Measurements from ENCODE around the gene MAML2.

Gene MAML2

DNA sequence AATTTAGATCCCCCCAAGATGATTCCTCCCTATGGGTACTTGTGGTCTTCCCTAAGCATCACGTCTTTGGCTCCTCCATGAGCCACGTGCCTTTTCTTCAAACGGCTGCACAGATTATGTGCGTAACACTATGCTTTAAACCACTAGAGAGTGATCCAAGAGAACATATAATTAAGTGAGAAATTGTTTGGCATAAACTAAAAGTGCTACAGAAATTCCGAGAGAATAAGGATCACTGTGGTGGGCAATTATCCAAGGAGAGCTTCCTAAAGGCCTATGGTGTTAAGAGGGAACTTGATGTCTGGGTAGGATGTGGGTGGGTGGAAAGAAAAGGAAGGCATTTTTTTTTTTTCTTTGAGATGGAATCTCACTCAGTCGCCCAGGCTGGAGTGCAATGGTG, 110.9 kb downstream of the MAML2 start:
- no peak for DNase-seq

DNA sequence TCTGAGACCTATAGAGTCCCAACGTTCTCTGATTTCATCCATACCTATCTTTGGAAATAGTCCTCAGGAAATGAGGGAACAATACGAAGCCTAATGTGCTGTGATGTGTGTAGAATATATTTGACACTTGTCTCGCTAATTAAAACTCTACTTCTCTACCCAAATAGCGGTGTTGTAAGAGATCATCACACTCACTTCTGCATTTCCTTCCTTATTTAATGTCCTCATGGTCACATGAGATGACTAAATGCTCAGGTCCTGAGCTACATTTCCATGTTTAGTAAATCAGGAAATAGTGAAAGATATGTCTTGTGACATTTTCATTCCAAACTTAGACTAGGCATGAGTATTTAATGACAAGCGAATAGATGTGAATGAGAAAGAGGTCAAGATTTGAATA, 112.3 kb downstream of the MAML2 start:
- no peak for DNase-seq

DNA sequence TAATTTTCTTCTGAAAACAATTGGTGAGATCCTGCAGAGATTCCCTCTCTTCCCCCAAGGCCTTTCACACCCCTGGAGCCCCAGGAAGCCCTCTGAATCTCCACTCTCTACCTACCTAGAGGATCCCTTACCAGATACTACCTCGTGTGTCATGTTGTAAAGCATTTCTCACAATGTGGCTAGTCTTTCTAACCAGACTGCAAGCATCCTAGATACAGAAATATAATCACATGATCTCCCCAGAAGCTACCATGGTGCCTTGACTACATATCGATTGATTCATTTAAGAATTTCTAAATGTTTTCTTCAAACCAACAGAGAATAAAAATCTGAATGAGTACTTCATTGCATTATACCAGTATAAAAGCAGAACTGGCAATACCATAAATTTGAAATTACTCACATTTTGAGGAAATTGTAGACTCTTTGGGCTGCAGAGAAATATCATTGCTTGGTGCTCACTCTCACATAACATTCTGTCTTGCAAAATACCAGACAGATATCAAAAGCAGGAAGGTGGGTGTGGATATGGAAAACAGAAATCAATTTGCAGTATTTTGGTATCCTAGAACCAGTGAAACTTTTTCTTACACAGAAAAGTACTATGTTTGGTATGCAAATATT, 113.5 kb downstream of the MAML2 start:
- DNase-seq: no peak

DNA sequence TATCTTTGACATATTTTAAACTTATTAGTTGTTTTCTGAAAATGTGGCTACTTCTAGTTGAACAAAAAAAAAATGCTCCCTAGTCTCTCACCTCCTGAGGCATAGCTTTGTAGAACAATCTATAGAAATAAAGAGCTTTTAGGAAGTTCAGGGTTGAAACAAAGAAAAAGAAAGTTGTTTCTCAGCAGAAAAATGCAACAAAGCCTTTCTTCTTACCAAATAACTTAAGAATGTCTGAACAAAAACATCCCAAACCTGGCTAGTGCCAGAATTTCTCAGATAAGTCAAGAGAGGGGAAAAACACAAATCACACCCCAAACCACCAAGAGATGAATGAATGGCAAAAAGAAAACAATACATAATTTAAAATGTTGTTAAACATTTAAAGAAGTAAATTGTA, 114.1 kb downstream of the MAML2 start:
- no peak for DNase-seq

DNA sequence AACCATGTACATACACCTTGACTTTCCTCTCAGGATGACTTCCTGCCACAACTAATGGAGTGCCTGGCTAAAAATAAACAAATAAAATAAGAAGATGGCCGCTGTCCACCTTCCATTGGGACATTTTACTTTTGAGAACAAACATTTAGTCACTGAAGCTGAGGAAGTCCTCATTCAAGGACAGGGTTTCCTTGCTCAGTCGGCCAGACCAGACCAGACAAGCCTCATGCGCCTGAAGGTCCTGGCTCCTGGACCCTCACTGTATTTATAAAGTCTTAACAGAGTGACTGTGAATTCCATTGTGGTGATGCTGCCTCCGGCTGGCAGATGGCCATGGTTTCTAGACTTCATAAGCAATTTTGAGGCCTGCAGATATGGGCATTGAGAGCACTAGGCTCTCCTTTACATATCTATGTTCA, 114.5 kb downstream of the MAML2 start:
- no peak for DNase-seq

DNA sequence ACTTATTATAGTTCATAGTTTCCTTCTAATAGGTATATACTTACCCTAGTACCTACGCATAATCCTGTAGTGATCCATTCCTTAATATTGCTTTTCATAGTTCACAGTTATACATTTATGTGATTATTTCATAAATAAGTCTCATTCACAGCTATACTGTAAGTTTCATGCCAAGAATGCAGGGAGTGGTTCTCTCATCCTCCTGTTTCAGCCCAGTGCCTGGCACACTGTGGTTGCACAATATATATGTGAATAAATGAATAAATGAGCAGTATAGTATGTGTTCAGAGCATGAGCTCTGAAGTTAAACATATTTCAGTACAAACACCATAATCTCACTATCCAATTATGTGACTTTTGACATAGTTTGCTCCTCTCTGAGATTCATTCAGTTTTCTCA, 115.8 kb downstream of the MAML2 start:
- no peak for DNase-seq

DNA sequence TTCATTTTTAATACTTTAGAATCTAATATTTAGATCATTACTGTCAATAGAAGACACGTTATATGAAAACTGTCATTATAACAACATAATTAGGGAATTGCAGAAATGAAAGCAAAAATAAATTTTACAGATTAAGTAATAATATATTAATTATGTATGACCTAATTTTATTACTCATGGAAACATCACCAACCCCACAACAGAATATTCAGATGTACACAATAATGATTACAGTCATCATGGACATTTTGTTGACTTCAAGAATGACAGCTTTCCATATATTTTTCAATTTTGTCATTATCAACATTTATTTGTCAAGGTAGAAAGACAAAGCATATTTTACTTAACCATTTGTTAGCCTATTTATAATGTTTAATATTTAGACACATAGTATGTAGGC, 119.9 kb downstream of the MAML2 start:
- DNase-seq: no peak

DNA sequence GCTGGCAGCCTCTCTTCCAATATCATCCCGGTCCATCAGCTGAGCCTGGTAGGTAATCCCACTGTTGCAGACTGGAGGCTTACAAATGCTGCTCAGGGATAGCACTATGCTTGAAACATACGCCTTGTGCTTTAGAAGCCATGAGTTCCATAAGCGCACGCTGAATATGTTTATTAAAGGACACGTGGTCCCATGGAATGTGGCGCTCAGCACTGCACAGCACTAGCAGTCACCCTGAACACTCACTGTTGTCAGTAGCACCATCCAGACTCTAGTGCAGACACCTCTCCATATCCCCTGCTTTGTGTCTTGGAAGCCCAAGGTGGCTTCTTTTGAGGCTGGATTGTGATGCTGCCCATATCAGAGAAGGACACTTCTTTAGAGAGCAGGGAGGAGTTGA, 120.9 kb downstream of the MAML2 start:
- no peak for DNase-seq

DNA sequence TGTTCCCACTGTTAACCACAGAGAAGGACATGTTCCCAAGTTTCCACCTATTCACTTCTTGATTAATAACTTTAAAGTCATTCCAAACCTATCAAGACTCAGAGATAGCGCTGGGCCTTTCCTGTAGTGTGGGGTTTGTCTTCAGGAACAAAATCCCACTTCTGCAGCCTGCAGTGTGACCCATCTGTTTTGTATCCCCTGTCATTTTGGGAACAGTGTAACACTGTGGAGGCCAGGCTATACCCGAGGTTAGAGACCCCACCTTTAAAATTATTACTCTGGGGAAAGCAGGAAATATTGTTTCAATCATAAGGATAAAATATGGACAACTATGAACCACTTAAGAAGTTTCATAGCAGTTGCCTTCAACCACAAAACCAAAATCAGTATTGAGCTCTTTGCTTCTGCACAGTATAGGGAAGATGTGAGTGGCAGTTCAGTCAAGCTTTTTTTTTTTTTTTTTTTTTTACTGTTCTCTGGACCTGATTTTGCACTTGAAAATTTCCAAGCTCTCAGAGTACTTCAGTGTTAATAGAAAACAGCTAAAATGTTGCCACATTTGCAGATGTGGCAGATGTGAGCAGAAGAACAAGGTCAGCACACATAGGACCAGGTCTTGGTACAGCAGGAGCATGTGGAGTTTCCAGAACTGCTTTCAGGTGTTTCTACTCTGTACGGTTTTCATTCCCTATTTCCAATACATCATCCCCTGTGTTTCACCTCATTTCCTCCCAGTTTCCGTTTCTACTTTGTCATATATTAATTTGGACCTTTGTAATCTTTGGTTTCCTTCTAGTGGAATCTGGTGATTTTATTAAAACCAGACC, 121.5 kb downstream of the MAML2 start:
- no peak for DNase-seq

DNA sequence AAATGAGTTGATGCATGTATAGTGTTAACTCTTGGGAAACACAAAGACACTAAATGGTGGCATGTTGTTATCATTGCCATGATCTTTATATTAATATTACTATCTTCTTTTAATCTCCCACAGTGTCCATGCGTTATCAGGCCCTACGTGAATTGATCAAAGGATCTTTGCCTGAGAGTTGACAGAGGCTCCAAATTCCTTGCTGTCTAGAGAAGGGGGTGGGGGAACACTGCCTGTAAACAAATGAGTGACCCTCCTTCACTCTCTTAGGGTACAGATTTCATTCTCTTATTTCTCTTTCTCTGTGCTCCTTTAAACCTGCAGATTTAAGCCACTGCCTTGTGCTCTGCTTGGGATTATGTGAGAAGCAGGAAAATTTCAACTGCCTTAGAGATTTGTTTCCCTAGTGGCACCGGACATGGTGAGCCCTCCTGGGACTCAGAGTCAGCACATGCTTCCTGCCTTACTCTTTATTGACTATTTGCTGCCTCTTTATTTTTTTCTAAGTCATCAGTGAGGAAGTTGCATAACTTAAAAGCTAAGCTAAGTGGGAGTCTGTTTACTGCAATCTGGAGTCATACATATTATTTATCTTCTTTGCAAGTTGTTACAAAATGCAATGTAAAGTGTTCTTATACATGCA, 122.9 kb downstream of the MAML2 start:
- no peak for DNase-seq

DNA sequence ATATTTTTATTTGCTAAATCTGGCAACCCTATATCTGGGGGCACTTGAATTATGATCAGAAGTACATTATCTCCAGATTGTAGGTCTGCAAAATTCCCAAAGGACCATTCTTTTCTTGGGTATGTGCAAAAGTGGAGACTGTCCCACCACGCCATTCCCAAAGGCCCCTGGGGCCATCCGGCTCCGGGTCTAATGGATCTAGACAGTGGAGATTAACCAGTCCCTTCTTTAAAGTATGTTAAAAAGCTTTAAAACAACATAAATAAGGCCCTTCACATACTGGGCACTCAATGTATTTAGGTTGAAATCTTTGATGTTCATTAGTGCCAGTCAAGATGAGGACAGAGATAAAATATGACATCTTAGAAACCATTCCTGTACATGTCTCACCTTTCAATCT, 124.1 kb downstream of the MAML2 start:
- DNase-seq: no peak

DNA sequence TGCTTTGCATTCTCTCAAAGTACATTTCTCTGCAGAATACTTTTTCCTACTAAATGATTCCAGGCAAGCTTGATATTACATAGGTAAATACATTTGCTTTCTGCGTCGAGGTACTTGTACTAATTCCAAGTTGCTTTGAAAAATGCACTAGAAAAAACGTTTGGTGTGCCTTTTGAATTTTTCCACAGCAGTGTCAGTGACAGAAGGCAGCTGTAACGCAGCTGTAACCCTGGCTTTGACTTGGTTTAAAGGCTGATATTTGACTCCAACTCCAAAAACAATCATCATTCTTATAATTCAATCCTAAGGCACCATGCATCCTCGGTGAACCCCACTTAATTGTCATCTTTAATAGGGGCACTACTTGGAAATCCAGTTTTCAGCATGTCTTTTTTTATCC, 125.0 kb downstream of the MAML2 start:
- no peak for DNase-seq

DNA sequence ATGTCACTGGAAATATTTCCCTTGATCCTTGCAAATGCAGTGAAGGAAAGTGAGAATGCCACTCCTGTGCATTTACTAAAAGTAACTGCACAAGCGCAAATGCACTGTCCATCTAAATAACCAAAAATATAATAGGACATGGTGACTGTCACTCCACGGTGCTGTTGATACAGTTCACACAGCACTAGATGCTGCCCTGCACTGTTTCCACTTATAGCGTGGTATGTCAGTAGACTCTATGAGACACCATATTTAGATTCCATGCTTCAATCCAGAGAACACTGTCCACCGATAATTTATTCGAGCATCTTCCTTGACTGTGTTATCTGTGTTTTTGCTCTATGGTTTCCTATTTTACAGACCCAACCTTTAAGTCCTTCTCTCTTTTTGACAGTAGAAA, 125.8 kb downstream of the MAML2 start:
- DNase-seq: no peak

DNA sequence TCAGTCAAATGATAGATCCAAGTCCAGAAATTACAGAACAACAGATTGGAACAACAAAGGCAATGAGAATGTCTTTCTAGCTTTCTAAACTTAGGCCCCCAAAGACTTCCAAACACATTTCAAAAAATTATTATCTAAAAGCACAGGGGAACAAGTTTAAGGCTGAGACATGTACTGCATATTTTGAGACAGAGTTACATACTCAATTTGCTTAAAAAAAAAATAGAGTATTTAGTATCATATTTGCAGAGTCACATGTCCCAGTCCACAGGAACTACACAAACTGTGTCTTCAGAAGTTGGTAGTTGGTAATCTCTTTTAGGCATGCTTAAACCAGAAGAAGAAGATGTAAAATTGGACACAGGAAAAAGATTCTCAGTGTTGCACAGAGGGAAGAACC, 127.2 kb downstream of the MAML2 start:
- DNase-seq: no peak

DNA sequence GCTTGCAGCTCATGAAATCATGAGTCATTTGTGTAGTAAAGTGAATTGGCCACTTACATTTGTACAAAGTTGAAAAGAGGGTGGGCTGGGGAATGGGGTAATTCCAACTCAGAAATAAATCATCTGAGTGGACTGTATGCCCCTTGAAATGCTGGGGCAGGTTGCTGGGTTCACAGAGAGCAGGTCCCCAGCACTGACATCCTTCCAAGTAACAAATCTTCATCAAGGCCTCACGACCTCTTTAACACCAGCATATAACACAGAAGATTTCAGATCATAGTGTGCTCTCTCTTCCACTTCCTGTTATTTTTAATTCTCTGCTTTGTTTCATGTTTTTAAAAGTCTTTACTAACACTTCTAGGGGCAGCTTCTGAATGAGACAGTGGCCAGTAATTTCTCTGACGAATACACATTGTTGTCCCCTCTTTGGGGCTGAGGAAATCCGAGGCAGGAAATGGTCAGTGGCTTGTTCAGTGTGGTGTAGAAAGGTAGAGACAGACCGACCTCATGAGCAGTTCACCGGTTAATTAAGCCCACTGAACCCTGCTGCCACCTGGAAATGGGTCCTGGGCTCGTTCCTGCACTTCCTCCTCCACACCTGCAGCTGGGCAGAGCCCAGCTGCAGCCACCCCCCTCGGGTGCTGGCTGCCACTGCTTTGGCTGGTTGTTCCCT, 127.7 kb downstream of the MAML2 start:
- no peak for DNase-seq

DNA sequence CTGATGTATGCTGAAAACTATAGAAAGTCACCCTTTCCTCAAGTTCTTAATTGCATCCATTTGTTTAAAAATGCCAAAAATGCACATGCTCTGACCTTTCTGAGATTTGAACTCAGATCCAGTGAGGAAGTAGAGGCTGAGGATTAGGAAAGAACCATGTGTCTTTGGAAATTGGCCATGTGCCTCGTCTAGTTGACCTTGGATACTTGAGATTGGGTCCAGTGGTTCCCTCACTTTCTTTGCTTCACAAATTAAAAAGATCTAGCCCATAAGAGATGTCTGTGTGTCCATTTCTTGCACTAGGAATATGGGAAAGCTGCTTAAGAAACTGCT, 128.3 kb downstream of the MAML2 start:
- no peak for DNase-seq

DNA sequence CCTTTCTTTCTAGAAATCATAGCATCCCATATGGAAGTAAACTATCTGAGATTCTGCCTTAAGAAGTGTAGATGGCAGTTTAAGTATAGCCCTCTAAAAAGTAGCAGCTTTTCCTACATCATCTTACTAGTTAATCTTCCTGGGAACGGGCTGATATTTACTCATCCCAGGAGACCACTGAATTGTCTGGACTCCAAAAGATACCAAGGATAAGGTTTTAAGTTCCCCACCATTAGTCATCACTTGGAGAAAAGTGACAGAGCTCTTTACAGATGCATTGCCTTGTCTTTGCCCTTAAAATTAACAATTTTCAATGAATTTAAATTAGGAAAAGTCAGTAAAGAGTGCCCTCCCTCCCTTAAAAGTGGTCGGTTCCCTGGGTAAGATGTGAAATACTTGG, 129.5 kb downstream of the MAML2 start:
- DNase-seq: no peak

DNA sequence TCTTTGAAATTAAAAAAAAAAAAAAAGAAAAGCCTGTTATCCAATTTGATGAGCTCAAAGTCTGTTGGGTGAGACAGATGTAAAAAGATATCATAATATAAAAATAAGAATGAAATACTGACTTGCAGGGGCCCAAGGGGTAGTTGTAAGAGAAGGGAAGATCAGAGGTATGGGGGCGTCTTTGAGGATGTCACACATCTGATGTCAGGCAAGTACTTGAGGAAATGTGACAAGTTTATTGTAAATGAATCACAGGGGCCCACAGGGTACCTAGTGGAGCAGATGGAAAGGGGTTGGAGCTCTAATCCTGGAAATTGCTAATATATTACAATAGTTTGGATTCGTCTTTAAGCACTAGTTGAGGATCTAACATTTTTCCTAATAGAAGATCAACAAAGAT, 131.6 kb downstream of the MAML2 start:
- DNase-seq: no peak

DNA sequence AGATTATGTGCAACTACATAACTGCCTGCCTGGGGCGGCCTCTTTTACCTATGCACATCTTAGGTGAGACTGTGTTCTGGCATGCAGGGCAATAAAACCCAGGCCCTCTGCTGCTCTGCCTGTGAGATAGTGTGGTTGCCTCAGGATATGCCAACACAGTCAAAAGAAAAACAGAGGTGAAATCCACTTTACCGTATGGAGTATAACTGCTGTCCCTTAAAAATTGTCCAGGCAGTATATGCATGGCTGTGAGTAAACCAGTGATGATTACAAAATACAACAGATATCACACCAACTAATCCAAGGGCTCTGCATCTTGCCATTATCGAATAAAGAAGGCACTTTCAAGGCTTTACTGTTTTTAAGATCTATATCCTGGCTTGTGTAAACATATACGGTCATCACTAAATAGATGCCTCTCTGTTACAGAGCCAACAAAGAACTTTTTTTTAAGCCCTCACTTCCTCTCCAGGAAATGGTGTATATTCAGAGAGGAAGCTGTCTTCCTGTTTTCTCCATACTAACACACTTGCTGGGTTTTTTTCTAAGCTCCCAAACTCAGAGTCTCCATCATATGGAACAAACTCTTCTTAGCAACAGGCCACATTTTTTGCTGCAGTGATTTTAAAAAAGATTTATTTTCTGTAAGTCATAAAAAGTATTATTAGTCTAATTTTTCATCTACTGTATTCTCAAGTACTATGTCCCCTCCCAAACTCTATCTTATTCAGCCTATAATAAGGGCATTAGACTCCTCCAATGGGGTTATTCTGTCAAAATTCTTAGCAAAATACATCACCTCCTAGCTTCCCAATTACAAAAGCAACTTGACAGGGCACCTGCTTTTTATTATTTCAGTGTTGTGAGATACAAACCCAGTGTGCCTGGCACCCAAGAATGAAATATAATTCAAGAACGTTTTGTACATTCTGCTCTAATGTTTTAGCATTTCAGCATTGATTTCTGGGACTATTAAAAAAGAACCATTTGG, 135.2 kb downstream of the MAML2 start:
- no peak for DNase-seq

DNA sequence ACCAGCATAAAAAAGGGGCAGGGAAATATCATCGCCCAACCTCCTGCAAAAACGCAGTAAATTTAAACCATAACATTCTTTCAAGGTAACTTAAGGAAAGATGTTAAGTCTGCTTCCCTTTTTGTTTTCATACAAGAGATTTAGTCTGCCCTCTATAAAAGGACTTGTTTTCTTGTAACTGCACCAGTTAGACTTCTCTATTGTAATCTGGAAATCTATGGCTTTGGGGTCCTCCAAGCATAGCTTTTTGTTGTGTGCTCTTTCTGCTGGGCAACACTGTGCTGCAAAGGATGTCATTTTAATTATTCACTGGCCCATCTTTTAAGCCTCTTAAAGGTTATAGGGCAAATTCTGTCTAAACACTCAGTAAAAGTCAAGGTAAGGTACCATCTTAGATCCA, 136.0 kb downstream of the MAML2 start:
- DNase-seq: no peak

DNA sequence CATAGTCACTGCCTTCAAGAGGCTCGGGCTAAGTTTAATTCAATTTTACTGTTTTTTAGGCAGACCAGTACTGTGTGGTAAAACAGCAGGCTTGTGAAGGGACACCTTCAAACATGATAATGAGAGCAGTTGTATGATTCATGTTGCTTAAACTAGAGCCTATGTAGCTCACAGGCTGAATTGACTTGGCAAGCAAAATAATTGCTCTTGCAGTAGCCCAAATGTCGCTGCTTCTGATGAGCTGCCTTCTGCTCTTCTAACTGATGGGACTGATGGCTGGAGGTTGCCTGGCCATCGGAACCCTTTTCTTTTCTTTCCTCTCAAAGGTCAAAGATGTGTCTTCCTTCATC, 137.6 kb downstream of the MAML2 start:
- DNase-seq: no peak

DNA sequence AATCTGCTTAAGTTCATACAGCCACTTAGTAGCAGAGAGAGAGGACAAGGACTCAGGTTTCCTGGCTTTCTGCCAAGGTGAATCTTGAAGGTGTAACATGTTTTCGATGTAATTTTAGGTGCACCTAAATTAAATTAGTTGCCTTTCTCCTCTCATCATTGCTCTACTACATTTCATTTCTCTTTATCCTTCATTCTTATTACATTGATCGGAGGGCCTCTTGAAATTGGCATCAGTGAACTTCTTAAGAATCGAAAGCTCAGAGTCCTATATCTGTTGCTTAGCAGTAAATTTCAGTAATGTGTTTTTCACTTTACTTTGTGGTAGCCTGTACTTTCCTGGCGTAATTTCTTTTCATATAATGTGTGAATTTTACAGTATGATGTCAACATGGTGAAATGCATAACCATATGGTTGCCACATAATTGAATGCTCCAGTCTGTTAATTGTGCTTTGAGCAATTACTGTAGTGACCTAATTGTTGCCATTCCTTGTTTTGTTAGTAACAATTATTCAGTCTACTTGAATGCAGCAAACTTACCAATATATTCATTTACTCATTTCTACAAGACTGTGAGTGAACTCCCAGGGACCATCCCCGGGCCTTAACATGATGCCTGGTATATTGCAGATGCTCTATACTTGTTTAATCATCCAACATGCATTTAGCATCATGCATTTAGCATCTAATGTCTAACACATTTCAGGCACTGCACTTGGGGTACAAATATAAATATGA, 138.1 kb downstream of the MAML2 start:
- no peak for DNase-seq
